RWPE1 (cell line): ENCODE data around the gene CD300LD.
"Not testable (repeated sequence)": the region's sequence is repeated elsewhere in the genome, so short reads cannot be mapped to it uniquely, and the experiment has no call there.

Experiments used
- CTCF ChIA-PET: fragments of 350-600 bp; sonication (Branson Sonifier 250); formaldehyde crosslinking; extraction: SDS; loops from one replicate; lab custom pipeline; 2021; lab: Yijun Ruan, JAX
- POLR2A ChIA-PET: fragments of 400-600 bp; formaldehyde crosslinking; extraction: SDS; loops from one replicate; lab custom pipeline; 2020; ENCODE audit warnings: antibody characterized with exemption; ENCODE audit not compliant: low non-redundant PET; lab: Yijun Ruan, JAX
- DNase-seq: peaks from one replicate; pipeline ENCODE4 v3.0.0; 2012; ENCODE audit warnings: low spot score
- H3K27ac ChIP-seq: fragments of 450-650 bp; 2 replicates; pipeline ENCODE4 v1.5.1; 2017
- CTCF ChIP-seq: fragments of 450-650 bp; conservative IDR thresholded peaks from 2 replicates; pipeline ENCODE4 v1.5.1; 2017; ENCODE audit warnings: low read depth, mild to moderate bottlenecking

Gene CD300LD

GRCh38 chr17:74579900-74580299 lies 12.2 kb downstream of the CD300LD start:
- CTCF ChIA-PET = interaction anchor here (0.7 kb wide), 1 partner anchor 790 kb away, joined by 3 read pairs; no protein-coding TSS in a partner anchor
- POLR2A ChIA-PET = no interaction called here
- no peak for DNase-seq
- peak overlapping the region; percentile 4; the same call in 1 of the 2 replicates for H3K27ac ChIP-seq
- no peak for TF ChIP-seq CTCF

- no peak for TF ChIP-seq CTCF
- ChIA-PET CTCF (interaction anchor here (0.6 to 0.7 kb wide), 2 partner anchors 183 to 789 kb away, joined by 3 read pairs; no protein-coding TSS in a partner anchor), POLR2A (no interaction called here)
- DNase-seq = no peak
- no peak overlapping the region for H3K27ac ChIP-seq
These were observed 13.1 kb downstream of the CD300LD start for GRCh38 chr17:74578979-74579378.

DNA sequence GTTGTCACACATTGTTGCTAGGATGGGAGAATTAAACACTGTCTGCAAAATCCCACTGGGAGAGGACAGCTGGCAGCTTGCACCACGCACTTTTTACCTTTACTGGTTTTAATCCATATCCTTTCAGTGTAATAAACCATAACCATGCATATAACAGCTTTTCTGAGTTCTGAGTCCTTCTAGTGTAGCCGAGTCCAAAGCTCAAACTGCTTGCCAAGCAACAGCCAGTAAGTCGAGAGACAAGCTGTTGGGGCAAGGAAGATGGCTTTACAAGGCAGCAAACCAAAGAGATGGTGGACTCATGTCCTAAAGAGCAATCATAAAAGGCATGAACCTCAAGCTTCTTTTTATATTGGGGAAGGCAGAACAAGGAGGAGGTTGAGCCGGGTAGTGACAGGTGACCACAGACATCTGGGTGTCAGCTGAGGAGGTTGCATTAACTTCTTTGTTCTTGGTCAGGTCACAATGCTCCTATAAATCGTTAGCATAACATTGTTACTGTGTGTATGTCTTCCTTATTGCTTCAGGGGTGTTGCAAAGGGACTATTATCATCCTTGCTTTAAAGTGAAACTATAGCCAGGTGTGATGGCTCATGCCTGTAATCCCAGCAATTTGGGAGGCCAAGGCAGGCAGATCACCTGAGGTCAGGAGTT lies 17.5 kb downstream of the CD300LD start:
- no peak for DNase-seq
- TF ChIP-seq CTCF = no peak
- CTCF ChIA-PET = interaction anchor here (1.2 kb wide), 1 partner anchor 8 kb away, joined by 3 read pairs; no protein-coding TSS in a partner anchor
- no peak overlapping the region for H3K27ac ChIP-seq
- POLR2A ChIA-PET = no interaction called here

GRCh38 chr17:74573635-74574034 lies 18.4 kb downstream of the CD300LD start:
- POLR2A ChIA-PET, CTCF ChIA-PET, DNase-seq, H3K27ac ChIP-seq: not testable (repeated sequence)

DNA sequence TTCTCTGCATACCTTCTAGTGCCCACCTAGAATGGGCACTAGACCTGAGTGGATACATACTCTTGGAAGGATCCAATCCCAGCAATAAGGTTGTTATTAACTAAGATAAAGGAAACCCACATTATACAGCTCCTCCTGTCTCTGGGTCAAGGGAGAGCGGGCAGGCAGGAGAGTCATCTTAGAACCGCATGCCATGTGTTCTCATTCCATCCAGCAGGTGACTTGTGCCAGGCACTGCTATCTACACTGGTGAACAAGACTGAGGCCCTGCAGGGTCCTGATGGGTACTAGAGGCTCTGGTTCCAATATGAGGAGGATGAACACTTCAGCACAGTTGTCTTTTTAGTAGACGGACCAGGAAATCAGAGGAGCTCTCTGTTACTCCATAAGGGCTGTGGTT lies 18.9 kb downstream of the CD300LD start:
- POLR2A ChIA-PET = no interaction called here
- H3K27ac ChIP-seq = no peak overlapping the region
- no peak for DNase-seq
- CTCF ChIA-PET = no interaction called here
- no peak for TF ChIP-seq CTCF

GRCh38 chr17:74571621-74572270 lies 20.3 kb downstream of the CD300LD start:
- TF ChIP-seq CTCF = no peak
- ChIA-PET POLR2A (no interaction called here), CTCF (no interaction called here)
- DNase-seq = no peak
- no peak overlapping the region for H3K27ac ChIP-seq
